ENCODE data around the gene ATP6V0E2. TPM values are rescaled to one million over a fixed set of nuclear protein-coding genes. Genes with fewer than 3 reads are reported as not detected.
A peak's percentile ranks its signal among the peaks of the same experiment; 100 is the strongest.

The ATP6V0E2 gene
- total RNA-seq, 1 donor from 2014 or later = 40.8 TPM

- TF ChIP-seq CTCF (IDR thresholded peaks at IDR 0.05; ENCODE audit: insufficient read depth, low read length, poor library complexity, severe bottlenecking) = no peak
- no peaks in the 10 kb centered on the region for H3K27me3 ChIP-seq (ENCODE audit: control insufficient read depth, insufficient read depth, low read length)
- H3K4me3 ChIP-seq (ENCODE audit: low read depth, low read length) = peak overlapping the region; percentile 66
- DNase-seq (ENCODE audit: low read depth) = no peak
- H3K36me3 ChIP-seq (ENCODE audit: control insufficient read depth, insufficient read depth, low read length) = no peaks in the 10 kb centered on the region
These were observed 867 bp downstream of the ATP6V0E2 start for GRCh38 chr7:149874644-149875028.

- DNase-seq (ENCODE audit: low read depth) = no peak
- no peak for TF ChIP-seq CTCF (IDR thresholded peaks at IDR 0.05; ENCODE audit: insufficient read depth, low read length, poor library complexity, severe bottlenecking)
- H3K36me3 ChIP-seq (ENCODE audit: control insufficient read depth, insufficient read depth, low read length) = no peaks in the 10 kb centered on the region
- no peaks in the 10 kb centered on the region for H3K27me3 ChIP-seq (ENCODE audit: control insufficient read depth, insufficient read depth, low read length)
- no peak overlapping the region for H3K4me3 ChIP-seq (ENCODE audit: low read depth, low read length)
These were observed 1.6 kb downstream of the ATP6V0E2 start for GRCh38 chr7:149875396-149875795.

GRCh38 chr7:149877890-149878522 lies 4.2 kb downstream of the ATP6V0E2 start:
- no peaks in the 10 kb centered on the region for H3K27me3 ChIP-seq (ENCODE audit: control insufficient read depth, insufficient read depth, low read length)
- TF ChIP-seq CTCF (IDR thresholded peaks at IDR 0.05; ENCODE audit: insufficient read depth, low read length, poor library complexity, severe bottlenecking) = no peak
- H3K4me3 ChIP-seq (ENCODE audit: low read depth, low read length) = no peak overlapping the region
- no peaks in the 10 kb centered on the region for H3K36me3 ChIP-seq (ENCODE audit: control insufficient read depth, insufficient read depth, low read length)
- DNase-seq (ENCODE audit: low read depth) = no peak

- no peaks in the 10 kb centered on the region for H3K27me3 ChIP-seq (ENCODE audit: control insufficient read depth, insufficient read depth, low read length)
- no peak for DNase-seq (ENCODE audit: low read depth)
- no peak overlapping the region for H3K4me3 ChIP-seq (ENCODE audit: low read depth, low read length)
- no peak for TF ChIP-seq CTCF (IDR thresholded peaks at IDR 0.05; ENCODE audit: insufficient read depth, low read length, poor library complexity, severe bottlenecking)
- no peaks in the 10 kb centered on the region for H3K36me3 ChIP-seq (ENCODE audit: control insufficient read depth, insufficient read depth, low read length)
These were observed 4.8 kb downstream of the ATP6V0E2 start for GRCh38 chr7:149878523-149878921.

GRCh38 chr7:149879271-149879743 lies 5.5 kb downstream of the ATP6V0E2 start:
- DNase-seq (ENCODE audit: low read depth) = no peak
- H3K36me3 ChIP-seq (ENCODE audit: control insufficient read depth, insufficient read depth, low read length) = no peaks in the 10 kb centered on the region
- no peak for TF ChIP-seq CTCF (IDR thresholded peaks at IDR 0.05; ENCODE audit: insufficient read depth, low read length, poor library complexity, severe bottlenecking)
- no peak overlapping the region for H3K4me3 ChIP-seq (ENCODE audit: low read depth, low read length)
- H3K27me3 ChIP-seq (ENCODE audit: control insufficient read depth, insufficient read depth, low read length) = no peaks in the 10 kb centered on the region
